Vagina (tissue), 2 donors: ENCODE data around the gene TBC1D10B. TPM values are rescaled to one million over a fixed set of nuclear protein-coding genes. Genes with fewer than 3 reads are reported as not detected.

Source experiments
- DNase-seq, 2 donors: peaks; one replicate each; pipeline ENCODE4 v3.0.0-alpha.2; 2017; ENCODE audit errors: extremely low spot score in 2 of 2
- H3K27ac ChIP-seq: fragments of 200-600 bp; sonication (generic); one replicate; pipeline ENCODE4 v1.5.1; 2019
- H3K27me3 ChIP-seq: fragments of 200-600 bp; sonication (generic); one replicate; pipeline ENCODE4 v1.5.1; 2019
- H3K36me3 ChIP-seq, 2 donors: fragments of 200-600 bp; sonication (generic); one replicate each; pipeline ENCODE4 v1.5.1; 2017 to 2019
- H3K4me1 ChIP-seq: fragments of 200-600 bp; sonication (generic); one replicate; pipeline ENCODE4 v1.5.1; 2019
- H3K4me3 ChIP-seq, 2 donors: fragments of 200-600 bp; sonication (generic); 1 replicate in 1 of 2; 2 replicates in 1 of 2; pipeline ENCODE4 v1.5.1; 2016 to 2019
- H3K9me3 ChIP-seq: fragments of 200-600 bp; sonication (generic); one replicate; pipeline ENCODE4 v1.5.1; 2019
- CTCF ChIP-seq, 3 experiments: fragments of 450-650 bp in 2 of 3; fragments of 200-600 bp in 1 of 3; sonication (generic) in 1 of 3; IDR thresholded peaks; one replicate each; pipeline ENCODE4 v1.5.1; 2017 to 2019; ENCODE audit warnings: antibody characterized with exemption in 3 of 3, mild to moderate bottlenecking in 2 of 3, moderate library complexity in 2 of 3
- POLR2A ChIP-seq, 2 donors: fragments of 450-650 bp; IDR thresholded peaks; one replicate each; pipeline ENCODE4 v1.6.1; 2017; ENCODE audit warnings: antibody characterized with exemption in 2 of 2, mild to moderate bottlenecking in 2 of 2, moderate library complexity in 2 of 2
- POLR2AphosphoS5 ChIP-seq, 2 donors: sonication (generic); formaldehyde crosslinking; IDR thresholded peaks; one replicate each; pipeline ENCODE4 v1.9.0; 2017; ENCODE audit warnings: antibody characterized with exemption in 2 of 2, mild to moderate bottlenecking in 2 of 2, low read depth in 1 of 2; ENCODE audit not compliant: insufficient read depth in 1 of 2
- intact Hi-C: fragments of 100-400 bp; cut with DNase I; formaldehyde crosslinking; loops from one replicate; pipeline ENCODE4 v1.15.1; 2023
- total RNA-seq: library from RNA; depleted of rRNA; stranded (reverse); fragments of >200 nt; gene quantifications from one replicate; pipeline ENCODE4 v1.2.3, GENCODE V29; 2016

TBC1D10B gene
- total RNA-seq, 1 donor from 2014 or later = 42.2 TPM

GRCh38 chr16:30371248-30371816 is 1.0 kb upstream of the TBC1D10B start:
- no peaks in the 10 kb centered on the region for H3K27me3 ChIP-seq
- peak overlapping the region; percentile 91 for H3K27ac ChIP-seq
- H3K36me3 ChIP-seq = no peaks in the 10 kb centered on the region
- H3K9me3 ChIP-seq = no peaks in the 10 kb centered on the region
- no peak for DNase-seq
- peak overlapping the region; percentile 52 to 62 for H3K4me3 ChIP-seq
- intact Hi-C loops = loop anchor here (10.0 kb wide), 1 partner anchor 1503 kb away; the partner anchor contains the start of gene ZNF267
- TF ChIP-seq CTCF (IDR thresholded peaks at IDR 0.05) = no peak
- no peak for TF ChIP-seq POLR2A (IDR thresholded peaks at IDR 0.05)
- no peak for TF ChIP-seq POLR2AphosphoS5 (IDR thresholded peaks at IDR 0.05; ENCODE audit: insufficient read depth in 1 of 2, low read depth in 1 of 2)
- H3K4me1 ChIP-seq = peaks cover 38% of the 10 kb centered on the region

- H3K4me3 ChIP-seq = peak overlapping the region; percentile 92 to 93
- intact Hi-C loops = loop anchor here (10.0 kb wide), 1 partner anchor 1505 kb away; the partner anchor contains the start of gene ZNF267
- no peak for DNase-seq
- no peaks in the 10 kb centered on the region for H3K27me3 ChIP-seq
- H3K9me3 ChIP-seq = no peaks in the 10 kb centered on the region
- H3K4me1 ChIP-seq = peaks cover 52% of the 10 kb centered on the region
- peak overlapping the region; percentile 80 for H3K27ac ChIP-seq
- peaks cover 0 to 3% of the 10 kb centered on the region in 2 donors for H3K36me3 ChIP-seq
- TF ChIP-seq CTCF (IDR thresholded peaks at IDR 0.05) (no peak), POLR2A (IDR thresholded peaks at IDR 0.05) (peak in 1 of 2 donors; percentile 69), POLR2AphosphoS5 (IDR thresholded peaks at IDR 0.05; ENCODE audit: insufficient read depth in 1 of 2, low read depth in 1 of 2) (no peak)
These were observed 297 bp downstream of the TBC1D10B start for GRCh38 chr16:30369938-30370455.

- peak overlapping the region; percentile 80 for H3K27ac ChIP-seq
- intact Hi-C loops = no loop called here
- no peaks in the 10 kb centered on the region for H3K27me3 ChIP-seq
- H3K4me1 ChIP-seq = peaks cover 56% of the 10 kb centered on the region
- peak overlapping the region; percentile 92 to 93 for H3K4me3 ChIP-seq
- no peak for TF ChIP-seq POLR2A (IDR thresholded peaks at IDR 0.05)
- no peak for TF ChIP-seq CTCF (IDR thresholded peaks at IDR 0.05)
- TF ChIP-seq POLR2AphosphoS5 (IDR thresholded peaks at IDR 0.05; ENCODE audit: insufficient read depth in 1 of 2, low read depth in 1 of 2) = no peak
- peaks cover 0 to 9% of the 10 kb centered on the region in 2 donors for H3K36me3 ChIP-seq
- peak in 1 of 2 donors; percentile 90 for DNase-seq
- H3K9me3 ChIP-seq = no peaks in the 10 kb centered on the region
These were observed 980 bp downstream of the TBC1D10B start for GRCh38 chr16:30369091-30369937.

GRCh38 chr16:30368792-30369090 is 1.6 kb downstream of the TBC1D10B start:
- Histone ChIP-seq H3K9me3 (no peaks in the 10 kb centered on the region), H3K4me1 (peaks cover 56% of the 10 kb centered on the region), H3K27ac (peak overlapping the region; percentile 80), H3K36me3 (peaks cover 0 to 9% of the 10 kb centered on the region in 2 donors), H3K27me3 (no peaks in the 10 kb centered on the region), H3K4me3 (peak overlapping the region; percentile 92 to 93)
- TF ChIP-seq POLR2AphosphoS5 (IDR thresholded peaks at IDR 0.05; ENCODE audit: insufficient read depth in 1 of 2, low read depth in 1 of 2) = no peak
- no peak for DNase-seq
- intact Hi-C loops = no loop called here

GRCh38 chr16:30368122-30368791 is 2.0 kb downstream of the TBC1D10B start:
- H3K4me3 ChIP-seq = peak overlapping the region; percentile 92 to 93
- no peaks in the 10 kb centered on the region for H3K27me3 ChIP-seq
- intact Hi-C loops = no loop called here
- H3K4me1 ChIP-seq = peaks cover 56% of the 10 kb centered on the region
- H3K9me3 ChIP-seq = no peaks in the 10 kb centered on the region
- peak overlapping the region; percentile 80 for H3K27ac ChIP-seq
- TF ChIP-seq POLR2AphosphoS5 (IDR thresholded peaks at IDR 0.05; ENCODE audit: insufficient read depth in 1 of 2, low read depth in 1 of 2) = no peak
- no peak for TF ChIP-seq POLR2A (IDR thresholded peaks at IDR 0.05)
- no peak for DNase-seq
- peaks cover 0 to 9% of the 10 kb centered on the region in 2 donors for H3K36me3 ChIP-seq
